AG09319 (cell line): ENCODE measurements around the gene RBM22.
A peak's percentile ranks its signal among the peaks of the same experiment; 100 is the strongest.

Source experiments
- DNase-seq: peaks from one replicate; pipeline ENCODE4 v3.0.0-alpha.2; 2010; ENCODE audit warnings: low read depth; ENCODE audit errors: extremely low read depth
- CTCF ChIP-seq: IDR thresholded peaks from 2 replicates; pipeline ENCODE4 v1.5.1; 2011; ENCODE audit warnings: low read depth, mild to moderate bottlenecking, inconsistent platforms, low read length, moderate library complexity

The RBM22 gene

GRCh38 chr5:150658121-150658520 lies 42.7 kb downstream of the RBM22 start:
- no peak for DNase-seq
- TF ChIP-seq CTCF, result no peak

GRCh38 chr5:150656191-150657132 lies 44.4 kb downstream of the RBM22 start:
- TF ChIP-seq CTCF, result peak; percentile 53

DNA sequence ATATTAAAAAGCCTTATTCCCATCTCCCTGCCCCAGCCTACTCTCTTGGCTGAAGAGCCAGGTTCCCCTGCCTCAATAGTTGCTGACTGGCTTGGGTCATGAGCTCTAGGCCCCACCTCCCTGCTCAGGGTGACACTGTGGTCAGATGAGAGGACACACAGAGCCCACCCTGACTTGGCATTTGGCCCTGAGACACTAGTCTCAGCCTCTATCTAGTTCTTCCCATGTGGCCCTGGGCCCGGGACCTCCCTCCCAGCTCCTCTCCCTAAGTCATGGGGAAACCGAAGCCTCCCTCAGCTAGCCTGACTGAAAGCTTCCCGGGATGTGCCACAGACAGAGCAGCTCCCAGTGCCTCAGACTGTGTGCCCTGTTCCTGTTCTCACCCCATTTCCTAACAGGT lies 45.6 kb downstream of the RBM22 start:
- no peak for DNase-seq
- no peak for TF ChIP-seq CTCF

More at GRCh38 chr5:150656191-150657132, 44.4 kb downstream of the RBM22 start:
- no peak for DNase-seq

- no peak for TF ChIP-seq CTCF
Observed at GRCh38 chr5:150653762-150654556, 46.9 kb downstream of the RBM22 start.

GRCh38 chr5:150653145-150653761 lies 47.6 kb downstream of the RBM22 start:
- peak; percentile 41 for TF ChIP-seq CTCF
- DNase-seq, result no peak

More at GRCh38 chr5:150653762-150654556, 46.9 kb downstream of the RBM22 start:
- no peak for DNase-seq

DNA sequence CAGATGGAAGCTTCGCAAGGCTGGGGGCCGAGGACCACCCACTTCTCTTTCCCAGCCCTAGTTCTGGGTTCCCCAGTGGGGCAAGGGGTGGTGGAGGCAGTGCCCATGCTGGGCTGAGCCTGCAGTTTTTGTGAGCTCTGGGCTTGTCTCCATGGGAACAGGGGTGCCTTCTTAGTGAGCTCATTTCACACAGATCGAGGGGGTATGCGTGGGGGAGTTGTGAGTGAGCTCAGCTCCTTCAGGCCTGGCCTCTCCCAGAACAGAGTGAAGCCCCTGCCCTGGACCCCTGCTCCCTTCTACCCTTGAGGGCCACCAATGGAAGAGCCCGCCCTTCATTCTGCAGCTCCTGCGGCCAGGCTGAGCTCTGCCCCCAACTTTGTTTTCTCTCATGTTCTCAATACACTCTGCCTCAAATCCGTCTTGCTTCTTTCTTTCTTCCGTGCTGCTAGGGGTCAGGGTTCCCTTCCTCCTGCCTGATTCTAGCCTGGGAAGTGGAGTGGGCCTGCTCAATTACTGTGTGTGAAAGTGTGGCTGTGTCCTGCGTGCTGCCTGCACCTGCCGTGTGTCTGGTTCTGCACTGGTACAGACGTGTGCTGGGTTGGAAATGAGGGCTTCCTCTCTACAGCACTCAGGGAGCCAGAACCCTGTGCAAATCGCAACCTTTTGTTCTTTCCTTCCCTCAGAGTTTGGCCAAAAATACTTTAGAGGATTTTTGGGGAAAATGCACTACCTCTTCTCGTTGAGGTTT lies 48.8 kb downstream of the RBM22 start:
- DNase-seq, result no peak
- TF ChIP-seq CTCF, result no peak
